ENCODE measurements around the gene ZSCAN5C.

DNA sequence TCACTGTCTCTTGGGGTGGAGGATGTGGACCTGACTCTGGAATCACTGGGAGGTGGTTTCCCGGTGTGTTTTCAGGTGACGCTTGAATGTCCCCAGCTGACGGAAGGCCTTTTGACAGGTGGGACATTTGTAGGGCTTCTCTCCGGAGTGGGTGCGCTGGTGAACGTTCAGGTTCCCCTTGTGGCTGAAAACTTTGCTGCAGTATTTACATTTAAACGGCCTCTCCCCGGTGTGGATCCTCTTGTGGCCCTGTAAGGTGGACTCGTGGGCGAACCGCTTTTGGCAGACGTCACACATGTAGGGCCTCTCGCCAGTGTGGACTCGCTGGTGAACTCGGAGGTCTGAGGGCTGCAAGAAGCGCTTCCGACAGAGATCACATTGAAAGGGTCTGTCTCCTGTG lies 12.3 kb upstream of the ZSCAN5C start:
- TF ChIP-seq, protein P1, sequence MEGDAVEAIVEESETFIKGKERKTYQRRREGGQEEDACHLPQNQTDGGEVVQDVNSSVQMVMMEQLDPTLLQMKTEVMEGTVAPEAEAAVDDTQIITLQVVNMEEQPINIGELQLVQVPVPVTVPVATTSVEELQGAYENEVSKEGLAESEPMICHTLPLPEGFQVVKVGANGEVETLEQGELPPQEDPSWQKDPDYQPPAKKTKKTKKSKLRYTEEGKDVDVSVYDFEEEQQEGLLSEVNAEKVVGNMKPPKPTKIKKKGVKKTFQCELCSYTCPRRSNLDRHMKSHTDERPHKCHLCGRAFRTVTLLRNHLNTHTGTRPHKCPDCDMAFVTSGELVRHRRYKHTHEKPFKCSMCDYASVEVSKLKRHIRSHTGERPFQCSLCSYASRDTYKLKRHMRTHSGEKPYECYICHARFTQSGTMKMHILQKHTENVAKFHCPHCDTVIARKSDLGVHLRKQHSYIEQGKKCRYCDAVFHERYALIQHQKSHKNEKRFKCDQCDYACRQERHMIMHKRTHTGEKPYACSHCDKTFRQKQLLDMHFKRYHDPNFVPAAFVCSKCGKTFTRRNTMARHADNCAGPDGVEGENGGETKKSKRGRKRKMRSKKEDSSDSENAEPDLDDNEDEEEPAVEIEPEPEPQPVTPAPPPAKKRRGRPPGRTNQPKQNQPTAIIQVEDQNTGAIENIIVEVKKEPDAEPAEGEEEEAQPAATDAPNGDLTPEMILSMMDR (IDR thresholded peaks at IDR 0.05), result no peak
- TF ChIP-seq POLR2AphosphoS5 (IDR thresholded peaks at IDR 0.05), result no peak
- no peak for TF ChIP-seq EP300 (IDR thresholded peaks at IDR 0.05)
- TF ChIP-seq POLR2A (IDR thresholded peaks at IDR 0.05), result no peak
